ENCODE measurements around the gene ZNF236. TPM values are rescaled to one million over a fixed set of nuclear protein-coding genes. Genes with fewer than 3 reads are reported as not detected.

The ZNF236 gene
- total RNA-seq, 2 experiments from 2014 or later: 25.7 to 27.9 TPM

GRCh38 chr18:76948345-76948744 lies 126.0 kb downstream of the ZNF236 start:
- Histone ChIP-seq H3K9me3 (ENCODE audit: control insufficient read depth in 1 of 2, insufficient read depth in 1 of 2, low read length in 2 of 2) (no peaks in the 10 kb centered on the region), H3K4me3 (ENCODE audit: low read length) (no peak overlapping the region), H3K36me3 (ENCODE audit: insufficient read depth, low read length) (peaks cover 38% of the 10 kb centered on the region), H3K27ac (ENCODE audit: low read depth in 1 of 2, low read length in 2 of 2) (no peak overlapping the region), H3K4me1 (ENCODE audit: insufficient read depth, low read length) (peaks cover 16% of the 10 kb centered on the region), H3K27me3 (ENCODE audit: control insufficient read depth in 1 of 2, insufficient read depth in 2 of 2, low read length in 2 of 2) (no peaks in the 10 kb centered on the region)
- ChIA-PET POLR2A (no interaction called here), CTCF (interaction anchor here (1.0 kb wide), 1 partner anchor 26 kb away, joined by 3 read pairs; no protein-coding TSS in a partner anchor)
- Mint-ChIP-seq H3K4me3 (no peak overlapping the region), H3K27me3 (no peaks in the 10 kb centered on the region), H3K9me3 (peaks cover 2% of the 10 kb centered on the region), H3K36me3 (ENCODE audit: low read depth) (peaks cover 89% of the 10 kb centered on the region), H3K27ac (no peak overlapping the region), H3K4me1 (ENCODE audit: low read depth) (peaks cover 36% of the 10 kb centered on the region)
- DNase-seq: peak in 1 of 14 experiments; percentile 29
- TF ChIP-seq CTCF (IDR thresholded peaks at IDR 0.05): no peak
- ATAC-seq (ENCODE audit: poor library complexity): no peak
- intact Hi-C loops (cut with DNase I, micrococcal nuclease): no loop called here

- DNase-seq (no peak), ATAC-seq (ENCODE audit: poor library complexity) (no peak)
- Mint-ChIP-seq H3K27ac (no peak overlapping the region), H3K4me3 (no peak overlapping the region), H3K36me3 (ENCODE audit: low read depth) (peaks cover 76% of the 10 kb centered on the region), H3K9me3 (peaks cover under 1% of the 10 kb centered on the region), H3K4me1 (ENCODE audit: low read depth) (peaks cover 31% of the 10 kb centered on the region), H3K27me3 (no peaks in the 10 kb centered on the region)
- CTCF ChIA-PET: no interaction called here
- TF ChIP-seq CTCF (IDR thresholded peaks at IDR 0.05): no peak
- no peak overlapping the region for H3K27ac ChIP-seq (ENCODE audit: low read depth in 1 of 2, low read length in 2 of 2)
- H3K4me1 ChIP-seq (ENCODE audit: insufficient read depth, low read length): peaks cover 16% of the 10 kb centered on the region
- no peaks in the 10 kb centered on the region for H3K9me3 ChIP-seq (ENCODE audit: control insufficient read depth in 1 of 2, insufficient read depth in 1 of 2, low read length in 2 of 2)
- POLR2A ChIA-PET: interaction anchor here (0.9 kb wide), 1 partner anchor 8 kb away, joined by 3 read pairs; no protein-coding TSS in a partner anchor
- no peak overlapping the region for H3K4me3 ChIP-seq (ENCODE audit: low read length)
- no peaks in the 10 kb centered on the region for H3K27me3 ChIP-seq (ENCODE audit: control insufficient read depth in 1 of 2, insufficient read depth in 2 of 2, low read length in 2 of 2)
- peaks cover 47% of the 10 kb centered on the region for H3K36me3 ChIP-seq (ENCODE audit: insufficient read depth, low read length)
- intact Hi-C loops (cut with DNase I, micrococcal nuclease): no loop called here
These were observed 129.3 kb downstream of the ZNF236 start for GRCh38 chr18:76951456-76952247.

DNA sequence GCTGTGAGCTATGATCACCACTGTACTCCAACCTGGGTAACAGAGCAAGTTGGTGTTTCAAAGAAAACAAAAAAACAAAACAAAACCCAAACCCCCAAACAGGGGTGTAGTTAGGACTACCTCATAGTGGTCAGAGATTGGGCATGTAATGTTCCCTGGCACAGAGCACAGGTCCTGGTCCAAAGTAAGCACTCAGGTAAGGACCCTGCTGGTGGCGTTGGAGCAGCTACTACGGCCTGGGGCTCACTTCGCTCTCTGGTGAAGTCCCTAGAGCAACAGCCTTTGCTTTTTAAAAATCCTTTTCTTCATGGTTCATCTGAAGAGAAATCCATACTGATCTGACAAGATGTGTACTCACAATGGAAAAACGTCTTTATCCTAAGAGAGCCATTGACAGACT lies 130.4 kb downstream of the ZNF236 start:
- Mint-ChIP-seq H3K27ac (no peak overlapping the region), H3K4me1 (ENCODE audit: low read depth) (peaks cover 20% of the 10 kb centered on the region), H3K27me3 (no peaks in the 10 kb centered on the region), H3K36me3 (ENCODE audit: low read depth) (peaks cover 65% of the 10 kb centered on the region), H3K4me3 (no peak overlapping the region), H3K9me3 (no peaks in the 10 kb centered on the region)
- Histone ChIP-seq H3K4me3 (ENCODE audit: low read length) (no peak overlapping the region), H3K4me1 (ENCODE audit: insufficient read depth, low read length) (peaks cover 14% of the 10 kb centered on the region), H3K27ac (ENCODE audit: low read depth in 1 of 2, low read length in 2 of 2) (no peak overlapping the region), H3K27me3 (ENCODE audit: control insufficient read depth in 1 of 2, insufficient read depth in 2 of 2, low read length in 2 of 2) (no peaks in the 10 kb centered on the region), H3K9me3 (ENCODE audit: control insufficient read depth in 1 of 2, insufficient read depth in 1 of 2, low read length in 2 of 2) (no peaks in the 10 kb centered on the region), H3K36me3 (ENCODE audit: insufficient read depth, low read length) (peaks cover 51% of the 10 kb centered on the region)
- ChIA-PET POLR2A (no interaction called here), CTCF (no interaction called here)
- TF ChIP-seq CTCF (IDR thresholded peaks at IDR 0.05): no peak
- intact Hi-C loops (cut with DNase I, micrococcal nuclease): no loop called here
- no peak for DNase-seq
- ATAC-seq (ENCODE audit: poor library complexity): no peak
